ENCODE measurements around the gene PRR15.

The PRR15 gene

GRCh38 chr7:29611941-29612544 lies 48.4 kb downstream of the PRR15 start:
- DNase-seq: no peak

DNA sequence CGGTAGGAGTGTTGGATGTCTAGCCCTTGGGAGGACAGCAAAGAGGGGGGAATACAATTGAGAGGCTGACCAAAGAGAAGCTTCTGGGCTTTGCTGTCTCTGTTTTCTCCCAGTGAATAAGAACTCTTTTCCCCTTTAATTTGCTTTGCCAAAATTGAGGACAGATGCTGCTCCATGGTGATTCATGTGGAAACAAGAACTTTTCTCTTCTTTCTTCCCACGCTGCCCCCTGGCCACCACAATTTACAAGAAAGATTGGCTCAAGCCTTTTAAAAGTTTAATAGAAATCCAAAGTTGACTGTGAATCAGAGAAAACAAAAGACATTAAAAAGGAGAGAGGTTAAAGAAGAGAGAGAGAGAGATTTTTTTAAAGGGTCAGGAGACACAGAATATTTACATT lies 49.0 kb downstream of the PRR15 start:
- DNase-seq: no peak

DNA sequence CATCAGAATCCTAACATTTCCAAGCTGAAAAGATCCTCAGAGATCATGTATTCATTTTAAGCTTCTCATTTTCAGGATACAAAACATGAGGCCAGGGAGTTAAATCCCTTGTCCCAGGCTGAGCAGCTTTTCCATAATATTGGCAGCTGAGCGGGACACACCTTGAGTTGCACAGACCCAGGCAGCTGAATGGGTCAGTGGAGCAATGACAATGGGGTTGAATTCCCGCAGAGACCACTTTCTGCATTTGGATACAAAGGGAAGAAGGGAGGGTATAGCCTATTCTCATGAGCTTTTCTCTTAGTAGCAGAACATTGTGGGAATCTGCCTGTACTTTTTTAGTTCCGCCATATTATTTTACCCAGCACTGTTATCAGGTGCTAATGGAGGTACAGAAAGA lies 49.5 kb downstream of the PRR15 start:
- no peak for DNase-seq

- no peak for DNase-seq
Measured at GRCh38 chr7:29614229-29614628, 50.6 kb downstream of the PRR15 start.

All from effector CD4-positive, alpha-beta T cell (primary cell).